Activated naive CD4-positive, alpha-beta T cell treated with anti-CD3 and anti-CD28 coated beads, Interleukin-2, amount 50 U/mL, for 24 hours (primary cell): ENCODE data around the gene CDKL1.
"Not testable (repeated sequence)": the region's sequence is repeated elsewhere in the genome, so short reads cannot be mapped to it uniquely, and the experiment has no call there.

Experiments
- H3K27ac Mint-ChIP-seq: one replicate; pipeline ENCODE4 v1.8.0; 2021; ENCODE audit warnings: mild to moderate bottlenecking, mixed read lengths
- H3K27me3 Mint-ChIP-seq: one replicate; pipeline ENCODE4 v1.8.0; 2021; ENCODE audit warnings: mixed read lengths
- H3K36me3 Mint-ChIP-seq: one replicate; pipeline ENCODE4 v1.8.0; 2021; ENCODE audit warnings: mixed read lengths
- H3K4me1 Mint-ChIP-seq: one replicate; pipeline ENCODE4 v1.8.0; 2021; ENCODE audit warnings: mixed read lengths
- H3K4me3 Mint-ChIP-seq: one replicate; pipeline ENCODE4 v1.8.0; 2021; ENCODE audit warnings: mild to moderate bottlenecking, mixed read lengths
- H3K9me3 Mint-ChIP-seq: one replicate; pipeline ENCODE4 v1.8.0; 2021; ENCODE audit warnings: mixed read lengths

Gene CDKL1

GRCh38 chr14:50366589-50366988, 30.1 kb downstream of the CDKL1 start:
- Mint-ChIP-seq H3K27ac (no peak overlapping the region), H3K4me1 (peaks cover 26% of the 10 kb centered on the region)

GRCh38 chr14:50366115-50366514, 30.6 kb downstream of the CDKL1 start:
- peaks cover 2% of the 10 kb centered on the region for H3K36me3 Mint-ChIP-seq
- no peaks in the 10 kb centered on the region for H3K9me3 Mint-ChIP-seq
- peaks cover 29% of the 10 kb centered on the region for H3K4me1 Mint-ChIP-seq
- H3K4me3 Mint-ChIP-seq = no peak overlapping the region
- H3K27ac Mint-ChIP-seq = no peak overlapping the region
- no peaks in the 10 kb centered on the region for H3K27me3 Mint-ChIP-seq

More at GRCh38 chr14:50366589-50366988, 30.1 kb downstream of the CDKL1 start:
- Mint-ChIP-seq H3K36me3 (peaks cover 2% of the 10 kb centered on the region), H3K27me3 (no peaks in the 10 kb centered on the region), H3K4me3 (no peak overlapping the region), H3K9me3 (no peaks in the 10 kb centered on the region)

GRCh38 chr14:50365572-50365971, 31.1 kb downstream of the CDKL1 start:
- H3K4me3 Mint-ChIP-seq, H3K27me3 Mint-ChIP-seq, H3K9me3 Mint-ChIP-seq, H3K36me3 Mint-ChIP-seq, H3K27ac Mint-ChIP-seq: not testable (repeated sequence)
- H3K4me1 Mint-ChIP-seq = peaks cover 34% of the 10 kb centered on the region

GRCh38 chr14:50364792-50365191, 31.9 kb downstream of the CDKL1 start:
- no peak overlapping the region for H3K27ac Mint-ChIP-seq
- H3K4me3 Mint-ChIP-seq = no peak overlapping the region
- H3K9me3 Mint-ChIP-seq = no peaks in the 10 kb centered on the region
- H3K4me1 Mint-ChIP-seq = peaks cover 41% of the 10 kb centered on the region
- peaks cover 2% of the 10 kb centered on the region for H3K36me3 Mint-ChIP-seq
- no peaks in the 10 kb centered on the region for H3K27me3 Mint-ChIP-seq

GRCh38 chr14:50363714-50364111, 33.0 kb downstream of the CDKL1 start:
- Mint-ChIP-seq H3K27ac (peak overlapping the region; percentile 98), H3K4me1 (peaks cover 42% of the 10 kb centered on the region), H3K4me3 (peak overlapping the region; percentile 94), H3K27me3 (no peaks in the 10 kb centered on the region), H3K9me3 (no peaks in the 10 kb centered on the region), H3K36me3 (peaks cover 2% of the 10 kb centered on the region)

GRCh38 chr14:50362764-50363713, 33.6 kb downstream of the CDKL1 start:
- peaks cover 42% of the 10 kb centered on the region for H3K4me1 Mint-ChIP-seq
- no peaks in the 10 kb centered on the region for H3K9me3 Mint-ChIP-seq
- peak overlapping the region; percentile 98 for H3K27ac Mint-ChIP-seq
- H3K36me3 Mint-ChIP-seq = peaks cover 6% of the 10 kb centered on the region
- H3K4me3 Mint-ChIP-seq = peak overlapping the region; percentile 94
- no peaks in the 10 kb centered on the region for H3K27me3 Mint-ChIP-seq

GRCh38 chr14:50361473-50362403, 34.9 kb downstream of the CDKL1 start:
- Mint-ChIP-seq H3K4me1 (peaks cover 41% of the 10 kb centered on the region), H3K36me3 (peaks cover 16% of the 10 kb centered on the region)
- H3K27ac Mint-ChIP-seq, H3K4me3 Mint-ChIP-seq, H3K27me3 Mint-ChIP-seq, H3K9me3 Mint-ChIP-seq: not testable (repeated sequence)

GRCh38 chr14:50360851-50361250, 35.8 kb downstream of the CDKL1 start:
- no peak overlapping the region for H3K27ac Mint-ChIP-seq
- H3K27me3 Mint-ChIP-seq = no peaks in the 10 kb centered on the region
- H3K9me3 Mint-ChIP-seq = no peaks in the 10 kb centered on the region
- no peak overlapping the region for H3K4me3 Mint-ChIP-seq
- peaks cover 38% of the 10 kb centered on the region for H3K4me1 Mint-ChIP-seq
- H3K36me3 Mint-ChIP-seq = peaks cover 20% of the 10 kb centered on the region

- no peak overlapping the region for H3K27ac Mint-ChIP-seq
- H3K4me1 Mint-ChIP-seq = peaks cover 44% of the 10 kb centered on the region
- H3K4me3 Mint-ChIP-seq = no peak overlapping the region
- H3K36me3 Mint-ChIP-seq = peaks cover 23% of the 10 kb centered on the region
- H3K9me3 Mint-ChIP-seq = no peaks in the 10 kb centered on the region
- no peaks in the 10 kb centered on the region for H3K27me3 Mint-ChIP-seq
These were observed 36.6 kb downstream of the CDKL1 start for GRCh38 chr14:50360093-50360492.

GRCh38 chr14:50359631-50360030, 37.0 kb downstream of the CDKL1 start:
- Mint-ChIP-seq H3K27me3 (no peaks in the 10 kb centered on the region), H3K4me1 (peaks cover 44% of the 10 kb centered on the region), H3K36me3 (peaks cover 23% of the 10 kb centered on the region), H3K9me3 (no peaks in the 10 kb centered on the region), H3K4me3 (no peak overlapping the region), H3K27ac (no peak overlapping the region)

GRCh38 chr14:50357753-50358395, 38.8 kb downstream of the CDKL1 start:
- Mint-ChIP-seq H3K4me3 (no peak overlapping the region), H3K36me3 (peaks cover 23% of the 10 kb centered on the region), H3K27ac (no peak overlapping the region)

GRCh38 chr14:50357124-50357523, 39.6 kb downstream of the CDKL1 start:
- H3K27ac Mint-ChIP-seq = no peak overlapping the region
- no peaks in the 10 kb centered on the region for H3K9me3 Mint-ChIP-seq
- H3K4me3 Mint-ChIP-seq = no peak overlapping the region
- no peaks in the 10 kb centered on the region for H3K27me3 Mint-ChIP-seq
- peaks cover 24% of the 10 kb centered on the region for H3K4me1 Mint-ChIP-seq
- H3K36me3 Mint-ChIP-seq = peaks cover 21% of the 10 kb centered on the region

More at GRCh38 chr14:50357753-50358395, 38.8 kb downstream of the CDKL1 start:
- no peaks in the 10 kb centered on the region for H3K27me3 Mint-ChIP-seq
- H3K4me1 Mint-ChIP-seq = peaks cover 30% of the 10 kb centered on the region
- no peaks in the 10 kb centered on the region for H3K9me3 Mint-ChIP-seq

GRCh38 chr14:50356283-50356682, 40.4 kb downstream of the CDKL1 start:
- not testable (repeated sequence) for H3K27ac Mint-ChIP-seq, H3K27me3 Mint-ChIP-seq, H3K4me3 Mint-ChIP-seq, H3K9me3 Mint-ChIP-seq
- Mint-ChIP-seq H3K36me3 (peaks cover 21% of the 10 kb centered on the region), H3K4me1 (peaks cover 23% of the 10 kb centered on the region)

- no peaks in the 10 kb centered on the region for H3K9me3 Mint-ChIP-seq
- H3K4me3 Mint-ChIP-seq = no peak overlapping the region
- no peaks in the 10 kb centered on the region for H3K27me3 Mint-ChIP-seq
- peaks cover 17% of the 10 kb centered on the region for H3K4me1 Mint-ChIP-seq
- peaks cover 21% of the 10 kb centered on the region for H3K36me3 Mint-ChIP-seq
- no peak overlapping the region for H3K27ac Mint-ChIP-seq
These were observed 41.0 kb downstream of the CDKL1 start for GRCh38 chr14:50355692-50356091.

- Mint-ChIP-seq H3K9me3 (no peaks in the 10 kb centered on the region), H3K27ac (no peak overlapping the region), H3K4me1 (peaks cover 8% of the 10 kb centered on the region)
These were observed 42.2 kb downstream of the CDKL1 start for GRCh38 chr14:50354527-50354926.

More at GRCh38 chr14:50354527-50354926, 42.2 kb downstream of the CDKL1 start:
- H3K27me3 Mint-ChIP-seq = no peaks in the 10 kb centered on the region
- peaks cover 21% of the 10 kb centered on the region for H3K36me3 Mint-ChIP-seq
- no peak overlapping the region for H3K4me3 Mint-ChIP-seq
